OCI-LY3 (cell line): ENCODE measurements around the gene PLSCR1.

Experiments
- EZH2phosphoT487 ChIP-seq: fragments of 200-600 bp; shearing (Covaris generic); IDR thresholded peaks from 2 replicates; pipeline ENCODE4 v1.6.1; 2018; ENCODE audit warnings: antibody characterized with exemption, mixed run types, low read depth
- TF ChIP-seq, protein P1 (sequence below): fragments of 200-600, 300-600 bp; sonication (generic); IDR thresholded peaks from 2 replicates; pipeline ENCODE4 v1.5.1; 2014; ENCODE audit warnings: antibody characterized with exemption, low read length, low read depth

DNA sequence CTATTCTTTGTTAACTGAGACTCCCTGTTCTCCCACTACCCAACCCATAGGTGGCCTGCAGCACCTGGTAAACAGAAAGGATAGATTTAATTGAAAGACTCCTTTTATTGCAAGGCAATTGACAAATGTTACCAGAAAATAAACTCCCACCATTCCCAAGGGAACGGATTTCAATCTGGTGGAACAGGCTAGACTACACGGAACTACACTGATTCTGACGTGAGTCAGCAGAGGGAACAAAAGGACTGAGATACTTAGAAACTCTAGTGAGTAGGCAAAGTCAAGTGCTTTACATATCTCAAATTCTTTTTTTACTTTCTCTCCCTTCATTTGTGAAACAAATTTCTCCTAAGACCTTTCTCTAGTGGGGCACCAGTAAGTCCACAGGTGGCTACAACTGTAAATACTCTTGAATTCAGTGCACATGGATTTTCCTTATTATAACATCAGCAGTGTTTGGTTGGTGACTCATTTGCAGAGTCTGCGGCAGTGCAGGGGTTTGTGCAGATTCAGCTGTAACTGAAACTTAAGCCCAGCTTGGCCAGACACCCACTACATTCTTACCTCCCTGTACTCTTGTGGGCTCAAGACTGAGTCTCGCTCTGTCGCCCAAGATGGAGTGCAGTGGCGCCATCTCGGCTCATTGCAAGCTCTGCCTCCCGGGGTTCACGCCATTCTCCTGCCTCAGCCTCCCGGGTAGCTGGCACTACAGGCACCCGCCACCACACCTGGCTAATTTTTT lies 40.8 kb downstream of the PLSCR1 start:
- TF ChIP-seq, protein P1, sequence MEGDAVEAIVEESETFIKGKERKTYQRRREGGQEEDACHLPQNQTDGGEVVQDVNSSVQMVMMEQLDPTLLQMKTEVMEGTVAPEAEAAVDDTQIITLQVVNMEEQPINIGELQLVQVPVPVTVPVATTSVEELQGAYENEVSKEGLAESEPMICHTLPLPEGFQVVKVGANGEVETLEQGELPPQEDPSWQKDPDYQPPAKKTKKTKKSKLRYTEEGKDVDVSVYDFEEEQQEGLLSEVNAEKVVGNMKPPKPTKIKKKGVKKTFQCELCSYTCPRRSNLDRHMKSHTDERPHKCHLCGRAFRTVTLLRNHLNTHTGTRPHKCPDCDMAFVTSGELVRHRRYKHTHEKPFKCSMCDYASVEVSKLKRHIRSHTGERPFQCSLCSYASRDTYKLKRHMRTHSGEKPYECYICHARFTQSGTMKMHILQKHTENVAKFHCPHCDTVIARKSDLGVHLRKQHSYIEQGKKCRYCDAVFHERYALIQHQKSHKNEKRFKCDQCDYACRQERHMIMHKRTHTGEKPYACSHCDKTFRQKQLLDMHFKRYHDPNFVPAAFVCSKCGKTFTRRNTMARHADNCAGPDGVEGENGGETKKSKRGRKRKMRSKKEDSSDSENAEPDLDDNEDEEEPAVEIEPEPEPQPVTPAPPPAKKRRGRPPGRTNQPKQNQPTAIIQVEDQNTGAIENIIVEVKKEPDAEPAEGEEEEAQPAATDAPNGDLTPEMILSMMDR, result peak; percentile 27
- no peak for TF ChIP-seq EZH2phosphoT487
